Amygdala (tissue), 56 donors: ENCODE measurements around the gene CPA5.
"Not testable (repeated sequence)": the region's sequence is repeated elsewhere in the genome, so short reads cannot be mapped to it uniquely, and the experiment has no call there.

Source experiments
- DNase-seq, 56 donors: peaks; one replicate each; lab custom pipeline; 2025; lab: John Stamatoyannopoulos, UW

Gene CPA5

GRCh38 chr7:130344271-130344866 lies at the start of gene CPA5:
CPA5 (plus strand) TSS chr7:130344816; CDS start chr7:130346486, 1,670 bp downstream.
- no peak for DNase-seq

DNA sequence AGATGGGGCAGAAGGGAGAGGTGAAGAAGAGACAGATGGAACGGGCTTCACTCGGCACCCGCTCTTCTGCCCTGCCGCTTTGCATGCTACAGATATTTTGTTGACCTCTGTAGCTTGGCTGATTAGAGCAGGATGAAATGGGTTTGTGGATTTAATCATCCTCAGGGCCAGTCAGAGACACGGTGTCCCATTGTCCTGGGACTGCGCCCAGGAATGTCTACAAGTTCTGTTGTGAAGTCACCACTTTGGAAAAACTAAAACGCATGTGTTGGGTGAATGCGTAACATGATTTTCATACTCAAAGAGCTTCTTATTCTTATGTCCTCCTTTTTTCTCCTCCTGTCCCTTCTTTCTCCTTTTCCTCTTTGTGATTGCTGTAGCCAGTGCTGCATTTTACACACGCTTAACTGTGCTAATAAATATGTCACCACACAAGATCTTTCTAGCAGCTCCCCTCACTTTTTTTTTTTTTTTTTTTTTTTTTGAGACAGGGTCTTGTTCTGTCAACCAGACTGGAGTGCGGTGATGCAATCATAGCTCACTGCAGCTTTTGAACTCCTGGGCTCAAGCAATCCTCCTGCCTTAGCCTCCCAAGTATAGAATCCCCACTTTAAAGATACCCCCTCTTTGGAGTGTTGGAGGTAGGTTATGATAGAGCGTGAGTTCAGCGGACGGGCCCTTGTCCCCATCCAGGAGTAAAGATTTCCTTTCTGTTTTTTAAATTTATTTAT lies 48.2 kb upstream of the CPA5 start:
- DNase-seq: no peak

DNA sequence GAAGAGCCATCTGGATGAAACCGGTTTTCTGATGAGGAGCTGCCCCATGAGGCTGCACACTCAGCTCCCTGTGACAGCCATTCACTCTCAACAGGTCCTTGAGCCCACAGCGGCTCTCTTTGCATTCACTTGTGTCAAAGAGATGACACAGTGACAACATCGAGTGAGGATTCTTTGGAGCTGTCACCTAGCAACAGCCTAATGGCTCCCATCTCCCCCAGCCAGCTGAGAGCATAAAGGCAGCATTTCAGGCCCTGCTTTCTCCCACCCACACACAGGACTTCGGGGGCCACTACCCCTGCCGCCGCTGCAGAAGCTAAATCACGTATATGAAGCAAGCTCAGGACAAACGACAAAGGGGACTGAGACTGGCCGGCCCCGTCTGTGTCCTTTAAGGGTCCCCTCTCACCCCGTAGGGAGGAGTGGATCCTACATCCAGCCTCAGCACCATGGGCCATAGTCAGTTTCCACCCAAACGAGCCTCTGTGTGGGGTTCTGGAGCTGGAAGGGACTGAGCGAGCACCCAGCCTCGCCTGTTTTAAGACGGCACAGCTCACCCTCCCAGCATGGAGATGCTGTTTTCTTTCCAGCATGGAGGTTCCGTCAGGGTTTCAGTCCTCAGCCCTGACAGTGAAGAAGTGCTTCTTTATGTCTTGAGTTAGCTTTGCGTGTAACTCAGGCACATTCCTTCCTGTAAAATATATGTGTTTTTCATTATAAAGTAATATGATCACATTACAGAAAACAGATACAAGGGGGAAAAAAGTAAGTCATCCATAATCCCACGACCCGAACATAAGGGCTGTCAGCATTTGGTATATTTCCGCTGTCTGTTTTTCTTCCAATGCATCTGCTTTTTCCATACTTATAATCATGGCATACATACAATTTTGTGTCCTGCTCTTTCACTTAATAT lies 46.7 kb upstream of the CPA5 start:
- DNase-seq: peak in 1 of 56 donors; percentile 25

DNA sequence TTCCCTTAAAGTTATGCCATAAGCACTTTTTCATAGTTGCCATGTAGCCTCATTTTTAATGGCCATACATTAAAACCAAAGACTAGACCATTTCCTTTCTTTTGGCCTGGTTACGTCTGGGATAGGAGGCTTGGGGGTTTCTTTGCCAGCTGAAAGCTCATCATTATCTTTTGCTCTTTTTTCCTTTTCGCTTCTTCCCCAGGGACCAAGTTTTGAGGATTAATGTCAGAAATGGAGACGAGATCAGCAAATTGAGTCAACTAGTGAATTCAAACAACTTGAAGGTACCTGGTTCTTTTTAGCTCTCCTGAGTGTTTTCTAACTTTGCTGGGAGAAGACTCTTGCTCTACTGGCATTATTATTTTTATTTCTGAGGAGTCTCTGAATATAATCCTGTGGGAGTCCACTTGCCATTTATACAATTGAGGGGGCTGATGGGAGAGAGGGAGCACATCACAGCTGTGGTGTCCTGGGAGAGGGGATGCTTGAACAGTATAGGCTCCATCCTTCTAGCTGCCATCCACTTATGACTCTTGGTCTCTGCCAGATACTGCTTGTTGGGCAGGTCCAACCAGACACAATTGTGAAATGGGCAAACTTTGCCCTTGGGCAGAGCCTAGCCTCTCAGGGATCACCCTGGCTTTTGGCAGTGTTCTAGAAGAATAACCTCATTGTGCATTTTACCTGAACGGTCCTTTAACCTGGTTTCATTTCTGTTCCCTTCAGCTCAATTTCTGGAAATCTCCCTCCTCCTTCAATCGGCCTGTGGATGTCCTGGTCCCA lies 45.9 kb upstream of the CPA5 start:
- DNase-seq: no peak

DNA sequence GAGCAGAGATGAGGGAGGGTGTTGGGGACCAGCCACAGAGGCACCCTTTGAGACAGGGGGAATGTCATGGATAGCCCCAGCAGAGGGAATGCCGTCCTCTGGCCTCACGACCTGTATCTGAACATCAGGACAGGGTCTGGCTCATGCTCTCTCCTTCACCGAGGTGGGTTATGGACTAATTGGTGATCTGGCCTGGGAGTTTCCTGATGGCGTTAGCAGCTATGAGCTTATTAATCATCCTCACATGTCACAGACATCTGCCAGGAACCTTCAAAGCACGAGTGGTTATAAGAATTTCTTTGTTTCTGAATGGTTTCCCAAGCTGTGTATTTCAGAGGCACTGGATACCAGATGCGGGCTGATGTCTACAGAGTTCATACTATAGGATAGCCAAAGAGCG lies 44.8 kb upstream of the CPA5 start:
- no peak for DNase-seq

GRCh38 chr7:130301501-130302020 lies 43.1 kb upstream of the CPA5 start:
- no peak for DNase-seq

- no peak for DNase-seq
Observed at GRCh38 chr7:130302649-130303048, 42.0 kb upstream of the CPA5 start.

GRCh38 chr7:130303127-130303526 lies 41.5 kb upstream of the CPA5 start:
- DNase-seq: no peak

DNA sequence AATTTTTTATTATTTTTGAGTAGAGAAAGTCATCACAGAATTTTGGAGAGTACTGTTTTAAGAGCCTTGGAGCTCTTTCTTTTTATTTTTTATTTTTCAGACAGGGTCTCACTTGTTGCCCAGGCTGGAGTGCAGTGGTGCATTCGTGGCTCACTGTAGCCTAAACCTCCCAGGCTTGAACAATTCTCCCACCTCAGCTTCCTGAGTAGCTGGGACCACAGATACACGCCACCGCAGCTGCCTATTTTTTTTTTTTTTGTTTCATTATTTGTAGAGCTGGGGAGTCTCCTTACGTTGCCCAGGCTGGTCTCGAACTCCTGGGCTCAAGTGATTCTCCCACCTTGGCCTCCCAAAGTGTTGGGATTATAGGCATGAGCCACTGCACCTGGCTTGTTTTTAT lies 41.1 kb upstream of the CPA5 start:
- no peak for DNase-seq

- DNase-seq: peak in 1 of 56 donors; percentile 3
Observed at GRCh38 chr7:130303982-130304381, 40.6 kb upstream of the CPA5 start.

DNA sequence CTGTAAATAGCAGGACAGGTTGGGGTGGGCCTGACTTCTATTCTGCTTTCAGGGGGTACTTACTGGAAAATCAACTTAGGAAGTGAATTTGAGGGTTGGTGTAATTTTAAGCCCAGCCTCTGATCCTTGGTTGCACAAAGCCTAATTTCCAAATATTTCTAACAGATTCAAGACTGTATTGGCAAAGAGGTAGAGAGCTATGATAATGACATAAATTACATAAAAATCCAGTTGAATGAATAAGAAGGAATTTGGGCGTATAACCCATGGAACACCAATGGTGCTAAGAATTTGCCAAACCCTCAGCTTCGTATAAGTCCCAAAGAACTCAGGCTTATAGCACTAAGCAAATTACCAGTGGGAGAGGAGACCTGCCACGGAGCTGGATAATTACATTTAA lies 39.7 kb upstream of the CPA5 start:
- DNase-seq: no peak

DNA sequence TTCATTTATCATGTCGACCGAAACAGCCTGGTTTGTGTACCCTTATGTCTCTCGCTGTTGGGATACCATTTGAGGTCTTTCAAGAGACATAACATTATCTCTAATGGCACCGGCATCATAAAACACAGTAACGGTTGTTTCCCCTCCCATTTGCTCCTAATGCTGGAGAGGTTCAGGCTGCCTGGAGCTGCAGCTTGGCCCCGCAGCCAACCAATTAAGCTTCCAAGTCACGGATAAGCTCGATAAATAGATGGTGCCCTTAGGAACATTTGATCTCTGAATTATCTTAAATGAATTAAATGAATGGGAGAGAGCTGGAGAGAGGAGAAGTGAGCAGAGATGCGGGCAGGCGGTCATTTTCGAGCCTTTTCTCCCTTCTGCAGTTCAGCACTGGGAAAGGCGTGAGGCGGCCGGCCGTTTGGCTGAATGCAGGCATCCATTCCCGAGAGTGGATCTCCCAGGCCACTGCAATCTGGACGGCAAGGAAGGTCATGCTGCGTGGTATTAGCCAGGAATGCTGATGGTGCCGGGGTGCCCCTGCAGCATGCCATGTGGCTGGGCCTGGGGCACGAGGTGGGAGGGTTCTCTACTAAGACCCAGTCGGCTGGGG lies 39.1 kb upstream of the CPA5 start:
- no peak for DNase-seq

DNA sequence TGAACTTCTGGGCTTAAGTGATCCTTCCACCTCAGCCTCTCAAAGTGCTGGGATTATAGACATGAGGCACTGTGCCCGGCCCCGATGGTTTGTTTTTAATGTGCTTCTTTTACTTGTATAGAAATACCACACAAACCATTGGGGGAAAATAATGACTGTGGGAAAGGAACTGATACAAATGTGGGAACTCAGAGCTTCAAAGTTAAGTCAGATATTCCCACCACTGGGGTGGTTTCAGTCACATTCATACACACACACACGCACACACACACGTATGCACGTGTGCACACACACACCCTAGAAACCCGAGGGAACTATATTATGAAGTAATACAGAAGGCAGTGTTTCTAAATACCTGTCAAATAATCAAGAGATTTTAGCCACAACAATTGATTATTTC lies 34.6 kb upstream of the CPA5 start:
- no peak for DNase-seq

GRCh38 chr7:130314305-130314704 lies 30.3 kb upstream of the CPA5 start:
- no peak for DNase-seq

- no peak for DNase-seq
Observed at GRCh38 chr7:130319541-130319940, 25.1 kb upstream of the CPA5 start.

- DNase-seq: not testable (repeated sequence)
Observed at GRCh38 chr7:130321542-130322229, 22.9 kb upstream of the CPA5 start.

DNA sequence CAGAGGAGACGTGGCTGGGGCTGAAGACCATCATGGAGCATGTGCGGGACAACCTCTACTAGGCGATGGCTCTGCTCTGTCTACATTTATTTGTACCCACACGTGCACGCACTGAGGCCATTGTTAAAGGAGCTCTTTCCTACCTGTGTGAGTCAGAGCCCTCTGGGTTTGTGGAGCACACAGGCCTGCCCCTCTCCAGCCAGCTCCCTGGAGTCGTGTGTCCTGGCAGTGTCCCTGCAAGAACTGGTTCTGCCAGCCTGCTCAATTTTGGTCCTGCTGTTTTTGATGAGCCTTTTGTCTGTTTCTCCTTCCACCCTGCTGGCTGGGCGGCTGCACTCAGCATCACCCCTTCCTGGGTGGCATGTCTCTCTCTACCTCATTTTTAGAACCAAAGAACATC lies 22.0 kb upstream of the CPA5 start:
- DNase-seq: no peak

GRCh38 chr7:130324306-130324943 lies 20.2 kb upstream of the CPA5 start:
- DNase-seq: no peak

GRCh38 chr7:130329681-130330080 lies 14.9 kb upstream of the CPA5 start:
- no peak for DNase-seq
